ENCODE results near the gene UBE2S.

DNA sequence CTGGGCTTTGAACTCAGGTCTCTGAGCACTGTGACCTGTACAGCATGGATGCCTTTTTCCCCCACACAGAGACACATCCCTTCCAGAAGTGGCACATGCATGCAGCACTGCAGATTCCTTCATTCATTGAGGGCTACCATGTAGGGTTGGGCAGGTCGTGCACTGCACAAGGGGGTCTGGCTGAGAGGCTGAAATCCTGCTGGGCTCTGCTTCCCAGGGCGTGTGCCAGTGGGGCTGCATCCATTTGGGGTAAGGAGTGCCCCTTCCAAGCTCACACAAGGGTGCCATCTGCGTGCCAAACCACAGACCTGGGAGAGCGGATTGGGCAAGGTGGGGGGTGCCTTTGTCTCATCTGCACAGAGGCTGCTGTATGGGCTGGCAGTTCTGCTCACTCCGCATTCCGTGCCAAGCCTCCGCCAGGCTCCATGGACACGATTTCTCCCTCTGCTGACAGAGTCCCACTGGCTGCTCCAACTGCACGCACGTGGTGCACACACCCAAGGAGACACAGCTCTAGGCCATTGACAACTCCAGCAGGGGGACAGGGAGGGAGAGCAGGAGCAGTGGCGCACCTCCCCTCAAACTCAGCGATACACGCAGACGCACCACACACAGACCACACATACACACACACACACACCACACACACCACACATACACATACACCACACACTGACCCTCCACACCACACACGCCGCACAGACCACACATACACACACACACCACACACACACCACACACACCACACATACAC lies 40.0 kb upstream of the UBE2S start:
- TF ChIP-seq, protein P1, sequence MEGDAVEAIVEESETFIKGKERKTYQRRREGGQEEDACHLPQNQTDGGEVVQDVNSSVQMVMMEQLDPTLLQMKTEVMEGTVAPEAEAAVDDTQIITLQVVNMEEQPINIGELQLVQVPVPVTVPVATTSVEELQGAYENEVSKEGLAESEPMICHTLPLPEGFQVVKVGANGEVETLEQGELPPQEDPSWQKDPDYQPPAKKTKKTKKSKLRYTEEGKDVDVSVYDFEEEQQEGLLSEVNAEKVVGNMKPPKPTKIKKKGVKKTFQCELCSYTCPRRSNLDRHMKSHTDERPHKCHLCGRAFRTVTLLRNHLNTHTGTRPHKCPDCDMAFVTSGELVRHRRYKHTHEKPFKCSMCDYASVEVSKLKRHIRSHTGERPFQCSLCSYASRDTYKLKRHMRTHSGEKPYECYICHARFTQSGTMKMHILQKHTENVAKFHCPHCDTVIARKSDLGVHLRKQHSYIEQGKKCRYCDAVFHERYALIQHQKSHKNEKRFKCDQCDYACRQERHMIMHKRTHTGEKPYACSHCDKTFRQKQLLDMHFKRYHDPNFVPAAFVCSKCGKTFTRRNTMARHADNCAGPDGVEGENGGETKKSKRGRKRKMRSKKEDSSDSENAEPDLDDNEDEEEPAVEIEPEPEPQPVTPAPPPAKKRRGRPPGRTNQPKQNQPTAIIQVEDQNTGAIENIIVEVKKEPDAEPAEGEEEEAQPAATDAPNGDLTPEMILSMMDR (IDR thresholded peaks at IDR 0.05; ENCODE audit: borderline replicate concordance, extremely low read depth, low read length, poor library complexity, severe bottlenecking), result no peak
- no peak for TF ChIP-seq EZH2 (IDR thresholded peaks at IDR 0.05; ENCODE audit: borderline replicate concordance, low read depth, low read length, severe bottlenecking)

All from DND-41 (cell line).